ENCODE results near the gene ACTR8. TPM values are rescaled to one million over a fixed set of nuclear protein-coding genes. Genes with fewer than 3 reads are reported as not detected.

Gene ACTR8
- total RNA-seq, 6 donors from 2014 or later = 16.2 to 29.7 (median 20.4) TPM

- no peak for ATAC-seq (ENCODE audit: low FRiP score in 2 of 2)
- peaks cover 0 to 10% (median 6%) of the 10 kb centered on the region in 4 donors for H3K36me3 ChIP-seq
- TF ChIP-seq, protein P1, sequence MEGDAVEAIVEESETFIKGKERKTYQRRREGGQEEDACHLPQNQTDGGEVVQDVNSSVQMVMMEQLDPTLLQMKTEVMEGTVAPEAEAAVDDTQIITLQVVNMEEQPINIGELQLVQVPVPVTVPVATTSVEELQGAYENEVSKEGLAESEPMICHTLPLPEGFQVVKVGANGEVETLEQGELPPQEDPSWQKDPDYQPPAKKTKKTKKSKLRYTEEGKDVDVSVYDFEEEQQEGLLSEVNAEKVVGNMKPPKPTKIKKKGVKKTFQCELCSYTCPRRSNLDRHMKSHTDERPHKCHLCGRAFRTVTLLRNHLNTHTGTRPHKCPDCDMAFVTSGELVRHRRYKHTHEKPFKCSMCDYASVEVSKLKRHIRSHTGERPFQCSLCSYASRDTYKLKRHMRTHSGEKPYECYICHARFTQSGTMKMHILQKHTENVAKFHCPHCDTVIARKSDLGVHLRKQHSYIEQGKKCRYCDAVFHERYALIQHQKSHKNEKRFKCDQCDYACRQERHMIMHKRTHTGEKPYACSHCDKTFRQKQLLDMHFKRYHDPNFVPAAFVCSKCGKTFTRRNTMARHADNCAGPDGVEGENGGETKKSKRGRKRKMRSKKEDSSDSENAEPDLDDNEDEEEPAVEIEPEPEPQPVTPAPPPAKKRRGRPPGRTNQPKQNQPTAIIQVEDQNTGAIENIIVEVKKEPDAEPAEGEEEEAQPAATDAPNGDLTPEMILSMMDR (IDR thresholded peaks at IDR 0.05) = no peak
- no peak for TF ChIP-seq POLR2AphosphoS5 (IDR thresholded peaks at IDR 0.05)
- no peak for TF ChIP-seq EP300 (IDR thresholded peaks at IDR 0.05)
- TF ChIP-seq POLR2A (IDR thresholded peaks at IDR 0.05) = no peak
- DNase-seq = no peak
- H3K9me3 ChIP-seq = no peaks in the 10 kb centered on the region
- no peaks in the 10 kb centered on the region for H3K27me3 ChIP-seq
- WGBS, 2 donors = 79 to 82% methylated on average over 6 to 14 of the region's 14 CpGs
- H3K4me1 ChIP-seq = no peaks in the 10 kb centered on the region
- H3K27ac ChIP-seq = no peak overlapping the region
- no peak overlapping the region for H3K4me3 ChIP-seq
Observed at GRCh38 chr3:53818221-53819162, 63.5 kb downstream of the ACTR8 start.

GRCh38 chr3:53817809-53818208, 64.1 kb downstream of the ACTR8 start:
- TF ChIP-seq EP300 (IDR thresholded peaks at IDR 0.05) (no peak), POLR2AphosphoS5 (IDR thresholded peaks at IDR 0.05) (no peak)
- 74 to 75% methylated on average over 17 of the region's 17 CpGs for WGBS, 2 donors
- Histone ChIP-seq H3K27ac (no peak overlapping the region), H3K27me3 (no peaks in the 10 kb centered on the region), H3K36me3 (peaks cover 0 to 10% (median 6%) of the 10 kb centered on the region in 4 donors), H3K9me3 (no peaks in the 10 kb centered on the region), H3K4me3 (no peak overlapping the region), H3K4me1 (no peaks in the 10 kb centered on the region)
- ATAC-seq (ENCODE audit: low FRiP score in 2 of 2) = no peak
- DNase-seq = no peak

- no peaks in the 10 kb centered on the region for H3K9me3 ChIP-seq
- WGBS, 2 donors = 83 to 92% methylated on average over 6 of the region's 6 CpGs
- no peak for DNase-seq
Observed at GRCh38 chr3:53817211-53817610, 64.7 kb downstream of the ACTR8 start.

More at GRCh38 chr3:53817211-53817610, 64.7 kb downstream of the ACTR8 start:
- H3K4me3 ChIP-seq = no peak overlapping the region
- TF ChIP-seq, protein P1 (IDR thresholded peaks at IDR 0.05) = no peak
- TF ChIP-seq POLR2AphosphoS5 (IDR thresholded peaks at IDR 0.05) (no peak), POLR2A (IDR thresholded peaks at IDR 0.05) (no peak), EP300 (IDR thresholded peaks at IDR 0.05) (no peak)
- no peaks in the 10 kb centered on the region for H3K4me1 ChIP-seq
- H3K36me3 ChIP-seq = peaks cover 0 to 10% (median 6%) of the 10 kb centered on the region in 4 donors
- no peak overlapping the region for H3K27ac ChIP-seq
- no peaks in the 10 kb centered on the region for H3K27me3 ChIP-seq
- ATAC-seq (ENCODE audit: low FRiP score in 2 of 2) = no peak

Other genes with a start within 250 kb of the ACTR8 start
- 10 to 100 TPM in 5 of 6 donors, 1 to 10 TPM in 1; 9.1 to 20.9 (median 13.9) TPM for gene CHDH, start 35.7 kb downstream of the ACTR8 start, total RNA-seq
- gene IL17RB, start 35.6 kb downstream of the ACTR8 start, total RNA-seq = 10 to 100 TPM in 1 of 6 donors, 1 to 10 TPM in 5; 3.1 to 15.6 (median 6.3) TPM
- gene SELENOK, start 9.7 kb upstream of the ACTR8 start, total RNA-seq = 10 to 100 TPM in 5 of 6 donors, 1 to 10 TPM in 1; 9.4 to 97.3 (median 44.0) TPM
- gene CACNA2D3, start 240.4 kb upstream of the ACTR8 start, total RNA-seq = 10 to 100 TPM in 1 of 6 donors, 1 to 10 TPM in 5; 2.9 to 16.8 (median 4.9) TPM

Measured in upper lobe of left lung (tissue), 6 donors.